Stimulated activated naive CD8-positive, alpha-beta T cell treated with anti-CD3 and anti-CD28 coated beads, Interleukin-15, Interleukin-2, amounts not matched to agents 100 U/mL and 50 U/mL, for 24 hours (primary cell): ENCODE measurements around the gene RPL15.
A peak's percentile ranks its signal among the peaks of the same experiment; 100 is the strongest.
"Not testable (repeated sequence)": the region's sequence is repeated elsewhere in the genome, so short reads cannot be mapped to it uniquely, and the experiment has no call there.

Source experiments
- ATAC-seq: fragments of 150-1000 bp; cut with Tn5 transposase; one replicate; pipeline ENCODE4 v1.10.0; 2021
- DNase-seq: peaks from one replicate; pipeline ENCODE4 v3.0.0; 2021

RPL15 gene

DNA sequence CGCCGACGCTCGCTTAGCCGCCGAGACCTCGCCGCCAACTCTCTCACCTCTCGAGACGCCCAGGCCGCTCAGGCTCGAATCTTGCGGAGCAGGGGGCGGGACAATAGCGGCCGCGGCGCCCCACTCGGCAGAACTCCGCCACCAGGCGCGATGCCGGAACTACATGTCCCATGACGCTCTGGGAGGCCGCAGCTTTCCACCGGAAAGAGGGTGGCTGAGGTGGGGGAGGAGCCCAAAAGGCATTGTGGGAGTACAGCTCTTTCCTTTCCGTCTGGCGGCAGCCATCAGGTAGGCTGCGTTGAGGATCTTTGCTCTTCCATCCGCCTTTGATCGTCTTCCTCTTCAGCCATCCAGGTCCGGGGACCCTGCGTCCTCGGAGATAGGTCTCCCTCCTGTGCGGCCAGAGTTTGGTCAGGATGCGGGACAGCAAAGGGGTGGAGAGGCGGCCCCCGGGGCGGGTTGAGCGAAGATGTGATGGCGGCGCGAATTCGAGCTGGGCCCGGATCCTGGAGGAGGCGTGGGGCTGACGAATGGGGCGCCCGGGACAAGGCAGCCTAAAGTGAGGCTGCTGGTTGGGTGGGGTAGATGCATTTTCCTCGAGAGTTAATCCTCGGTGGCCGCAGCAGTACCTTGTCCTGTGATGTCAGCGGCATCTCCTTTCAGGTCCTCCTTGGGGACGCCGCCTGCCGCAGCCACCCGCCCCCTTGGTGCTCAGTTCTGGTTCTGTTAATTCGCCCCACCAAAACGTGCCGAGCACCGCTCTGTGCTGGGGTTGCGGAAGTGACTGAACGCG lies at the start of gene RPL15, which contains the start of gene NKIRAS1:
Gene RPL15 (plus strand): TSS at position 247 of the 793 bp plus-strand sequence. CDS start 728 bp downstream, outside the sequence.
Gene NKIRAS1 (minus strand): TSS at position 105 of the 793 bp plus-strand sequence. CDS start 6,086 bp downstream, outside the sequence.
- peak; percentile 98 for ATAC-seq
- peak; percentile 96 for DNase-seq

DNA sequence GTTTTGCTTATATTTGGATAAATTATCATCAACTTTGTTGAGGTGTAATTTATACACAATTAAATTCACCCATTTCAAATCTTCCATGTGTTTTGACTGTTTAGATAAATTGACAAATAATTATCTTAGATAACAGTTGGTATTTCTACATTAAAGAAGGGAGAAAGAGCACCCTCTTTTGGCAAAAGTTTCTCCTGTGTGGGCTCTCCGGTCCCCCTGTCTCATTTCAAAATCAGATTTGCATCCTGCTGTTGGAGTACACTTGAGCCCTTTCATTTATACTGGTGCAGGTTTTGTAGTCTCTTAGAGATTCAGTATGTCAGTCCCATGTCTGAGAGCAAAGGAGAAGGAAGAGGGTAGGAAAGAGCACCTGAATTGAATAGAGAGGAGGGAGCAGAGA lies 49.5 kb upstream of the RPL15 start:
- no peak for ATAC-seq
- DNase-seq = no peak

DNA sequence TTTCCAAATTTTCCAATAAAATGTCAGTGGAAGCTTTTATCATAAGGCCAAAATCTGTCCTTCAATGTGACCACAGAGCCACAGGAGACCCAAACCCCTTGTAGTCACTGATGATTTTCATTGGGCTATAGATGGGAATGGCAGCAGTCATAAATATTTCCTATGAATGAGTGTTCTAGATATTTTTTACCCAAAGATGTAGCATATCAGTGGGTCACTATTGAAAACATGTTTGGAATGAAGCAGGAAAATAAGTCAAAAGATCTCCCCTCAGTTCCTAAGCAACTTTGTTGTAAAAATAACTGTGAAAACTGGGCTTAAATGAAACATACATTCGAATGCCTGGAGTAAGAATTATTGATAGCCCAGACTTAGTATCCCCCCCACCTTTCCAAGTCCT lies 49.1 kb upstream of the RPL15 start:
- DNase-seq (no peak), ATAC-seq (no peak)

- DNase-seq (no peak), ATAC-seq (no peak)
These were observed 46.8 kb upstream of the RPL15 start for GRCh38 chr3:23869977-23870662.

DNA sequence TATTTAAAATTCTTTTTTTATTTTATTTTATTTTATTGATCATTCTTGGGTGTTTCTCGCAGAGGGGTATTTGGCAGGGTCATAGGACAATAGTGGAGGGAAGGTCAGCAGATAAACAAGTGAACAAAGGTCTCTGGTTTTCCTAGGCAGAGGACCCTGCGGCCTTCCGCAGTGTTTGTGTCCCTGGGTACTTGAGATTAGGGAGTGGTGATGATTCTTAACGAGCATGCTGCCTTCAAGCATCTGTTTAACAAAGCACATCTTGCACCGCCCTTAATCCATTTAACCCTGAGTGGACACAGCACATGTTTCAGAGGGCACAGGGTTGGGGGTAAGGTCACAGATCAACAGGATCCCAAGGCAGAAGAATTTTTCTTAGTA lies 46.3 kb upstream of the RPL15 start:
- not testable (repeated sequence) for DNase-seq, ATAC-seq

DNA sequence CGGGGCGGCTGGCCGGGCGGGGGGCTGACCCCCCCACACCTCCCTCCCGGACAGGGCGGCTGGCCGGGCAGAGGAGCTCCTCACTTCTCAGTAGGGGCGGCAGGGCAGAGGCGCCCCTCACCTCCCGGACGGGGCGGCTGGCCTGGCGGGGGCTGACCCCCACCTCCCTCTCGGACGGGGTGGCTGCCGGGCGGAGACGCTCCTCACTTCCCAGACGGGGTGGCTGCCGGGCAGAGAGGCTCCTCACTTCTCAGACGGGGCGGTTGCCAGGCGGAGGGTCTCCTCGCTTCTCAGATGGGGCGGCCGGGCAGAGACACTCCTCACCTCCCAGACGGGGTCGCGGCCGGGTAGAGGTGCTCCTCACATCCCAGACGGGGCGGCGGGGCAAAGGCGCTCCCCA lies 45.6 kb upstream of the RPL15 start:
- not testable (repeated sequence) for ATAC-seq

DNA sequence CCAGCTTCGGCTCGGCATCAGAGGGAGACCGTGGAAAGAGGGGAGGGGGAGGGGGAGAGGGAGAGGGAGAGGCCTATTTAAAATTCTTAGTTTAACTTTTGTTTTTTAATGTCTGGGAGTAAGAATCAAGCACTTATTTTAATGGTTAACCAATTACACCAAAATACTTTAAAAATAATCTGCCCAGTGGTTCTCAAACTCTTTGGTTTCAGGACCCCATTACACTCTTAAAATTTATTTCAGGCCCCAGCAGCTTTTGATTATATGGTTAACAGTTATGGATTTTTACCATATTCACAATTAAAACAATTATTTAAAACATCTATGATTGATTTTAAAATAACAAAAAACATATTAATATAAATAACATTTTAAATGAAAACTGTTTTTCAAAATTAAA lies 44.6 kb upstream of the RPL15 start:
- no peak for ATAC-seq
- no peak for DNase-seq

More for the DNA sequence above, 45.6 kb upstream of the RPL15 start:
- not testable (repeated sequence) for DNase-seq

GRCh38 chr3:23873941-23874340 lies 43.0 kb upstream of the RPL15 start:
- DNase-seq (no peak), ATAC-seq (no peak)

- ATAC-seq = no peak
These were observed 42.4 kb upstream of the RPL15 start for GRCh38 chr3:23874359-23875112.

DNA sequence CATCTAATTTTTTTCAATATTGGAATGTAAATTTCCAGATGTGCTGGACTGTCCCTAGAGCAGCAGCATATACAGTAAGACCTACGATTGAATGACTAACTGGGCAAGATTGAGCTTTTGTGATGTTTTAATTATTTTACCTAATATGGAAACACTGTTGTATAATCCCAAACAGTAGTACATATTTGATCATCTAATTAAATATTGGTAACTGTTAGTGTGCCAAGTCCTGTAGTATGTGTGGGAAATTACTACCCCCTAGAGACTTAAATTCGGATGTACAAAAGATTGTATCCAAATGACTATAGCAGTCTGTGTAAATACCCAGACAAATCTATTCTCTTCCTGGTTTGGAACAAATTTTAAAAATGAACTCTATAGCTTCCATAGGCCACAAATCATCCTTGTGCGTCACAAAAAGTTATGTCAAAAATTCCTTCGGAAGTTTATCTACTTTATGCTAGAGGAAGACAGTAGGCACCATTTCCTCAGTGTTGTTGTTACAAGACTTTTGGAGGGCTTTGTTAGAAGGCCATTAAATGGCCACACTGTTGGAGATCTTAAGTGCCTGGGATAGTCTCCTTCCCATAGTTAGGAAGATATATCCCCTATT lies 41.7 kb upstream of the RPL15 start:
- DNase-seq = no peak
- no peak for ATAC-seq

More at GRCh38 chr3:23874359-23875112, 42.4 kb upstream of the RPL15 start:
- no peak for DNase-seq

- DNase-seq = no peak
- no peak for ATAC-seq
These were observed 40.0 kb upstream of the RPL15 start for GRCh38 chr3:23876923-23877322.

DNA sequence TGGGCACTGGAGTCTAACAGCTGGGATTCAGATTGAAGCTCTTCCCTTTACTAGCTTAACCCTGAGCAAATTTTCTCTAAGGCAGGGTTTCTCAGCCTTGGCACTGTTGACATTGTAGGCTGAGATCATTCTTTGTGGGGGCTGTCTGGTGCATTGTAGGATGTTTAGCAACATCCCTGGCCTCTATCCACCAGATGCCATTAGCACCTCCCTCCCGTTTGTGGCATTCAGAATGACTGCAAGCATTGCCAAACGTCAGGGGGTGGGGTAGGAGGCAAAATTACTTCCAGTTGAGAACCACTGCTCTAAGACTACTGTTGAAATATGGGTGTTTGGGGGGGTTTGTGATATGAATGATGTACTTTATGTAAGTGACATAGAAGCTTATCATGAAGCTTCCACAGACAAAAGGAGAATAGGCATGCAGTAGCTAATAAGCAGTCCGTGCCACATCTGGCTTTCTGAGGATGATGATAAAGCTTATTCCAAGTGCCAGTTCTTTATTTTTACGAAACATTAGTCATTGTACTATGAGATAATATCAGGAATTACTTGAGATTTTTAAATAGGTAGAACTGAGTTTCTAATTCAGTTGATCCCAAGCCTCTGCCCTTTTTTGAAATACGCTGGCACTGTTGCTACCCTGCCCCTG lies 39.5 kb upstream of the RPL15 start:
- no peak for DNase-seq
- no peak for ATAC-seq

GRCh38 chr3:23879485-23879884 lies 37.4 kb upstream of the RPL15 start:
- ATAC-seq (no peak), DNase-seq (no peak)

DNA sequence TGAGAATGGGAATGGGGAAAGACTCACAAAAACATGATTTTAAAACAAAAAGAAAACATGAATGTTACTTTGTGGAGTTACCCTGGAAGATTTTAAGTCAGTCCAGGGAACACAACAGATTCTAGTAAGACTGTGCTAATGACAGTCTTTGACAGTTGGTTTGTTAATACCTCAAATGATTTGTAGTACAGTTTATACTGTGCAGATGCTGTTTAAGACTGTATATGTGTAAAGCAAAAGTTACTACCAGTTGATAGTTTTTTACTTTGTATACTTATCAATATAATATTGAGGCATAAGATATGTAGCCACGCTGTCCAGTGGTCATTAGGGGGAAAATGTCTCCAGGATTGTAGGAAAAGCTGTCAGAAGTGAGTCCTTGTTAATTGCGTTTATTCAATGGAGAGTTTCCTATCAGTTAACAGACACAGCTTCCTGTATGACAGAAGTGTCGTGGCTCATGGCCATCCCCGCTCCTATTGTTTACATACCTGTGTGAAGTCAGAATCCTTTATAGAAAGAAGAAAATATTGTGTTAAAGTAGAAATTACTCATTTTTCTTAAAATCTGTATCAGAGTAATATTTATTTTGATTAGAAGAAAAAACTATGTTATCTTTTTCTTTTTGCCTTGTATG lies 36.1 kb upstream of the RPL15 start:
- DNase-seq (no peak), ATAC-seq (no peak)

DNA sequence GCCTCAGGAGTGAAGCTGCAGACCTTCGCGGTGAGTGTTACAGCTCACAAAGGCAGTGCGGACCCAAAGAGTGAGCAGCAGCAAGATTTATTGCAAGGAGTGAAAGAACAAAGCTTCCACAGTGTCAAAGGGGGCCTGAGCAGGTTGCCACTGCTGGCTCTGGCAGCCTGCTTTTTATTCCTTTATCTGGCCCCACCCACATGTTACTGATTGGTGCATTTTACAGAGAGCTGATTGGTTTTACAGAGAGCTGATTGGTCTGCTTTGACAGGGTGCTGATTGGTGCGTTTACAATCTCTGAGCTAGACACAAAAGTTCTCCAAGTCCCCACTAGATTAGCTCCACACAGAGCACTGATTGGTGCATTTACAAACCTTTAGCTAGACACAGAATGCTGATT lies 34.9 kb upstream of the RPL15 start:
- ATAC-seq, DNase-seq: not testable (repeated sequence)

- DNase-seq (no peak), ATAC-seq (no peak)
These were observed 34.4 kb upstream of the RPL15 start for GRCh38 chr3:23882487-23882918.

GRCh38 chr3:23884481-23884880 lies 32.5 kb upstream of the RPL15 start:
- DNase-seq (no peak), ATAC-seq (no peak)

DNA sequence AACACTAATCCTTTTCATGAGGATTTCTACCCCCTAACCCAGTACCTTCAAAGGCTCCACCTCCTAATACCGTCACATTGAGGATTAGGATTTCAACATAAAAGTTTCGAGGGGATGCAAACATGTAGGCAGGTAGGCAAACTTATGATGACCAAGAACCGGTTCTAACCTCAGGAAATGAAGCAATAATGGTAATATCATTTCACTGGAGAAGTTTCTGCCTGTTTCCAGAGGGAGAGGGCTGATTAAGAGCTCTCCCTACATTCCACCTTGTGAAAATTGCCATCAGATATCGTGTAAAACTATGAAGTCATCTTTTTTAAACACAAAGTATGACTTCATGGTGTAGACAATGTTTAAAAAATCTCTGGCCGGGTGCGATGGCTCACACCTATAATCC lies 31.7 kb upstream of the RPL15 start:
- no peak for DNase-seq
- ATAC-seq = no peak

DNA sequence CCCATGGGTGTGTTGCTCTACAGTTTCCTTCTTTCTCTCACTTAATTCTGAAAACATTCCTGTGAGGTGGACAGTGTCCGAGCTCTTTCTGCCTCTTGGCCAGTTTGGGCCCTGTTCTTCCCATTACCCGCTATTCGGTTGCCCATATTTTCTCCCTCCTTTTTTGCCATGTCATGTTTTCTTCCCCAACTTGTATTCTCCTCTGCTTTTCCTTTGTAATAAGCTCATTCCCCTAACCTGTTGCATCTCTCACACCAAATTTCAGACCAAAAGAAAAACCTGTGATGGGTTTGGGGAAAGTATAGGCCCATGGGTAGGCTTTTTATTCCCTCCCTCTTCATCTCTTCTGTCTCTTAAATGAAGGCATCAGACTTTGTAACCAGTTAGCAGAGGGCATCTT lies 30.6 kb upstream of the RPL15 start:
- no peak for DNase-seq
- no peak for ATAC-seq

GRCh38 chr3:23888617-23889228 lies 28.2 kb upstream of the RPL15 start:
- no peak for DNase-seq
- no peak for ATAC-seq

DNA sequence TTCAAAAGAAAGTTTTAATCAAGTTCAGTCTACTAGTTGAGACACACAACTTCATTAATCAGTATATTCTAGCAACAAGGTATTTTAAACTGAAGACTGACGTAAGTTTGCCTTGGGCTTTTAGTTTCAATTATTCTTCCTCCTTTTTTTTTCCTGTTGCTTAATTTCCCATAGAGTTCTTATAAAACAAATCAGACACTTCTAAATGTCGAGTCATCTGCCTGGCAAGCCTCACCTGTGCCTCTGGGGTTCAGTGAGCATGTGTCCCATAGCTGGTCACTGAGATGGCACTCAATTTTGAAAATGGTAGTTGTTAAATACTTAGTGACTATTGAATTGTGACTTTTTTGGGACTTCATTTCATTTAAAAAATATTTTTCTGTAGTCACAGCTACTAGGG lies 27.5 kb upstream of the RPL15 start:
- ATAC-seq = no peak
- DNase-seq = no peak
